ENCODE measurements around the gene TCEA2.

The TCEA2 gene

DNA sequence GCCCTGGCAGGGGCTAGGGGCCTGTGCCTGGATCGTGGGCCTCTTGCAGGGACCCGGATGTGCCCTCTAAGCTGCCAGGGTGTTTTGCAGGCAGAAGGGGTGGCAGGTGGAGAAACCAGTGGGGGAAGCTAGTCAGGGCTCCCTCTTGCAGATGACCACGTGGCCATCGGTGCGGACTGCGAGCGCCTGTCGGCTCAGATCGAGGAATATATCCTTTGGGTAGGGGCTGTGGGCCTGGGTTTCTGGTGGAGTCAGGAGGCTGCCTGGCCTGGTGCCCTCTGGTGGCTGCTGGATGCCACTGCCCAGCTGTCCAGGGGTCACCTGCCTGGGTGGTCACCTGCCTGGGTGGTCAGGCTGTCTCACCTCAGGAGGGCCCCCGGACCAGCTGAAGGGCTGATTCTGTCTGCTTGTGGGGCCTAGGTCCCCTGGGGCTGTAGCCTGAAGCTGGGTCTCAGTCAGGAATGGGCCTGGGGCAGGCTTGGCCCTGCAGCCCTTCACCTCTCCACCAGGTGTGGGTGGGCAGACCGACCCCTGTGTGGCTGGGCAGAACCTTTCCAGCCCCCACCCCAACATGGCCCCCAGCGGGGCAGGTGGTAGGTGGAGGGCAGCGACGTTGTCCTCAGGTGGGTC lies 6.7 kb downstream of the TCEA2 start:
- H3K9ac ChIP-seq (ENCODE audit: low read length) = no peak overlapping the region
- no peaks in the 10 kb centered on the region for H3K79me2 ChIP-seq (ENCODE audit: control insufficient read depth, insufficient read depth, low read length)
- no peak overlapping the region for H3K4ac ChIP-seq (ENCODE audit: low read depth, low read length)
- H3K27me3 ChIP-seq (ENCODE audit: insufficient read depth, low read length, poor library complexity) = no peaks in the 10 kb centered on the region
- no peak overlapping the region for H2BK5ac ChIP-seq (ENCODE audit: low read length)
- no peaks in the 10 kb centered on the region for H3K36me3 ChIP-seq (ENCODE audit: control insufficient read depth, insufficient read depth, low read length)
- H4K5ac ChIP-seq (ENCODE audit: low read length) = no peak overlapping the region
- DNase-seq = peak; percentile 60
- no peak overlapping the region for H3K23ac ChIP-seq (ENCODE audit: low read length)
- no peak overlapping the region for H2BK120ac ChIP-seq (ENCODE audit: low read depth, low read length)
- H3K79me1 ChIP-seq (ENCODE audit: low read length) = no peaks in the 10 kb centered on the region
- H4K8ac ChIP-seq (ENCODE audit: low read depth, low read length) = no peak overlapping the region
- H2AK5ac ChIP-seq (ENCODE audit: low read length) = no peak overlapping the region
- H3K4me2 ChIP-seq (ENCODE audit: low read length) = no peak overlapping the region
- H3K27ac ChIP-seq (ENCODE audit: low read depth, low read length) = no peak overlapping the region
- no peak overlapping the region for H3K56ac ChIP-seq (ENCODE audit: low read length)
- H2BK15ac ChIP-seq (replicated peaks; ENCODE audit: low read depth) = no peak overlapping the region
- no peaks in the 10 kb centered on the region for H3K4me1 ChIP-seq (ENCODE audit: control insufficient read depth, low read depth, low read length)
- no CpG with 5 or more reads among the region's 14 CpGs for WGBS (ENCODE audit: extremely low coverage, insufficient coverage, low lambda C conversion rate)
- no peak overlapping the region for H3K18ac ChIP-seq (ENCODE audit: low read length)
- H3K4me3 ChIP-seq (ENCODE audit: low read length) = no peak overlapping the region

DNA sequence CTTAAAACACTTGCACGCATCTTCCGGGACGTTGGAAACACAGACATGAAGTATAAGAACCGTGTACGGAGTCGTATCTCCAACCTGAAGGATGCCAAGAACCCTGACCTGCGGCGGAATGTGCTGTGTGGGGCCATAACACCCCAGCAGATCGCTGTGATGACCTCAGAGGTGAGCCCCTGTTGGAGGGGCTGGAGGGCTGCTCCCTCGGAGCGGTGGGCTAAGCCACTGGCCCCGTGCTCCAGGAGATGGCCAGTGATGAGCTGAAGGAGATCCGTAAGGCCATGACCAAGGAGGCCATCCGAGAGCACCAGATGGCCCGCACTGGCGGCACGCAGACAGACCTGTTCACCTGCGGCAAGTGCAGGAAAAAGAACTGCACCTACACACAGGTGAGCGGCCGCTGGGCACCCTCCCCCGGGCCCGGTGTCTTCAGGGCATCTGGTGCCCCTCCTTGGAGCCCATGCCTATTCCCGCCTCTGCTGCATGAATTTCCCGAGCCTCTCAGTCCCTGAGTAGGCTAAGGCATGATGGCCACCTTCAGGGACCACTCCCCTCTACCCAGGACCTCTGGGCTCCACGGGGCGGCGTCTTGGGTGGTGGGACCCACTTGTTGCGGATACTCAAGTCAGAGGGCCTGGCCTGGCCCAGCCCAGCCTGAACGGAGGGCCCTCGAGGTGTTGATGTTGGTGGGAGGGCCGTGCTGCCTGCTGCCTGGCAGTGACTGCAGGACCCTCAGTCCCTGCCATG lies 7.4 kb downstream of the TCEA2 start:
- H4K8ac ChIP-seq (ENCODE audit: low read depth, low read length) = no peak overlapping the region
- H3K23ac ChIP-seq (ENCODE audit: low read length) = no peak overlapping the region
- H3K4me3 ChIP-seq (ENCODE audit: low read length) = no peak overlapping the region
- H3K9ac ChIP-seq (ENCODE audit: low read length) = no peak overlapping the region
- no peak overlapping the region for H2BK15ac ChIP-seq (replicated peaks; ENCODE audit: low read depth)
- no peak overlapping the region for H3K4me2 ChIP-seq (ENCODE audit: low read length)
- H3K36me3 ChIP-seq (ENCODE audit: control insufficient read depth, insufficient read depth, low read length) = no peaks in the 10 kb centered on the region
- H3K4ac ChIP-seq (ENCODE audit: low read depth, low read length) = no peak overlapping the region
- H3K79me2 ChIP-seq (ENCODE audit: control insufficient read depth, insufficient read depth, low read length) = no peaks in the 10 kb centered on the region
- H2BK120ac ChIP-seq (ENCODE audit: low read depth, low read length) = no peak overlapping the region
- H2AK5ac ChIP-seq (ENCODE audit: low read length) = no peak overlapping the region
- DNase-seq = no peak
- no peak overlapping the region for H4K5ac ChIP-seq (ENCODE audit: low read length)
- H2BK5ac ChIP-seq (ENCODE audit: low read length) = no peak overlapping the region
- WGBS (ENCODE audit: extremely low coverage, insufficient coverage, low lambda C conversion rate) = no CpG with 5 or more reads among the region's 31 CpGs
- H3K4me1 ChIP-seq (ENCODE audit: control insufficient read depth, low read depth, low read length) = no peaks in the 10 kb centered on the region
- H3K18ac ChIP-seq (ENCODE audit: low read length) = no peak overlapping the region
- no peak overlapping the region for H3K56ac ChIP-seq (ENCODE audit: low read length)
- no peak overlapping the region for H3K27ac ChIP-seq (ENCODE audit: low read depth, low read length)
- no peaks in the 10 kb centered on the region for H3K79me1 ChIP-seq (ENCODE audit: low read length)
- H3K27me3 ChIP-seq (ENCODE audit: insufficient read depth, low read length, poor library complexity) = no peaks in the 10 kb centered on the region

GRCh38 chr20:64071341-64072332 lies 8.6 kb downstream of the TCEA2 start:
- Histone ChIP-seq H3K4me1 (ENCODE audit: control insufficient read depth, low read depth, low read length) (no peaks in the 10 kb centered on the region), H3K9ac (ENCODE audit: low read length) (no peak overlapping the region), H3K4me3 (ENCODE audit: low read length) (no peak overlapping the region), H3K4me2 (ENCODE audit: low read length) (no peak overlapping the region), H2AK5ac (ENCODE audit: low read length) (no peak overlapping the region), H3K27ac (ENCODE audit: low read depth, low read length) (no peak overlapping the region), H3K23ac (ENCODE audit: low read length) (no peak overlapping the region), H3K79me2 (ENCODE audit: control insufficient read depth, insufficient read depth, low read length) (no peaks in the 10 kb centered on the region), H2BK15ac (replicated peaks; ENCODE audit: low read depth) (no peak overlapping the region), H2BK120ac (ENCODE audit: low read depth, low read length) (no peak overlapping the region), H3K4ac (ENCODE audit: low read depth, low read length) (no peak overlapping the region), H3K36me3 (ENCODE audit: control insufficient read depth, insufficient read depth, low read length) (no peaks in the 10 kb centered on the region), H3K27me3 (ENCODE audit: insufficient read depth, low read length, poor library complexity) (no peaks in the 10 kb centered on the region), H3K18ac (ENCODE audit: low read length) (no peak overlapping the region), H2BK5ac (ENCODE audit: low read length) (no peak overlapping the region), H4K8ac (ENCODE audit: low read depth, low read length) (no peak overlapping the region), H3K79me1 (ENCODE audit: low read length) (no peaks in the 10 kb centered on the region), H4K5ac (ENCODE audit: low read length) (no peak overlapping the region), H3K56ac (ENCODE audit: low read length) (no peak overlapping the region)
- WGBS (ENCODE audit: extremely low coverage, insufficient coverage, low lambda C conversion rate) = no CpG with 5 or more reads among the region's 30 CpGs
- DNase-seq = no peak

GRCh38 chr20:64072498-64073063 lies 9.6 kb downstream of the TCEA2 start:
- Histone ChIP-seq H3K27ac (ENCODE audit: low read depth, low read length) (no peak overlapping the region), H3K18ac (ENCODE audit: low read length) (no peak overlapping the region), H4K8ac (ENCODE audit: low read depth, low read length) (no peak overlapping the region), H3K36me3 (ENCODE audit: control insufficient read depth, insufficient read depth, low read length) (no peaks in the 10 kb centered on the region), H3K79me1 (ENCODE audit: low read length) (no peaks in the 10 kb centered on the region), H2BK120ac (ENCODE audit: low read depth, low read length) (no peak overlapping the region), H3K56ac (ENCODE audit: low read length) (no peak overlapping the region), H3K79me2 (ENCODE audit: control insufficient read depth, insufficient read depth, low read length) (no peaks in the 10 kb centered on the region), H3K4me3 (ENCODE audit: low read length) (no peak overlapping the region), H2BK15ac (replicated peaks; ENCODE audit: low read depth) (no peak overlapping the region), H2BK5ac (ENCODE audit: low read length) (no peak overlapping the region), H2AK5ac (ENCODE audit: low read length) (no peak overlapping the region), H3K4me2 (ENCODE audit: low read length) (no peak overlapping the region), H3K9ac (ENCODE audit: low read length) (no peak overlapping the region), H3K4me1 (ENCODE audit: control insufficient read depth, low read depth, low read length) (no peaks in the 10 kb centered on the region), H3K27me3 (ENCODE audit: insufficient read depth, low read length, poor library complexity) (no peaks in the 10 kb centered on the region), H4K5ac (ENCODE audit: low read length) (no peak overlapping the region), H3K23ac (ENCODE audit: low read length) (no peak overlapping the region), H3K4ac (ENCODE audit: low read depth, low read length) (no peak overlapping the region)
- no CpG with 5 or more reads among the region's 14 CpGs for WGBS (ENCODE audit: extremely low coverage, insufficient coverage, low lambda C conversion rate)
- DNase-seq = no peak

DNA sequence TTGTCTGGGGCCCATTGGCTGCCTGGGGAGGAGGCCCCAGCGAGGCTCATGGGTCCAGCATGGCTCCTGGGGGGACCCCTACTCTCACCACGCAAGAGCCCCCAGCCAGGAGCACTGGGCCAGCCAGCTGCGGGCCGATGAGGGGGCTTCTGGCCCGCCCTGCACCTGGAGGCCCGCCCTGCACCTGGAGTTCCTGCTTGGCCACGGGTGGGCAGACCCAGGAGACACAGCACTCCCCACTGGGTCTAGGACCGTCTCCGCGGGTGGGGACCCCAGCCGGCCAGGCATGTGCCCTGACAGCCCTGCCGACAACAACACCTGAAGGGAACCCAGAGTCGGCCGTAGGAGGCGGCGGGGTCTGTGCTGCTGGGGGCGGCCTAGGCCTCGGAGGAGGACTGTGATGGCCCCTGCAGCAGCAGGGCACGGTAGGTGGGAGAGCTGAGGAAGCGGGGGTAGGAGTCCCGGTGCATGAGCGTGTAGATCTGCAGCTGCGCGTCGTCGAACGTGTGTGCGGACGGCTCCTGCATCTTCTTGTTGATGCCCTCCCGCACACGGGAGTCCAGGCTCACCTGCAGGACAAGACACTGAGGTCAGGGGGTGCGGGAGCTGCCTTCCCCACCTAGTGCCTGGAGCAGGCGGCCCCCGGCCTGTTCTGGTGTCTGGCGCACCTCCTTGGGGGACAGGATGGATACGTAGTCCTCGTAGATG lies 10.6 kb downstream of the TCEA2 start:
- Histone ChIP-seq H4K5ac (ENCODE audit: low read length) (no peak overlapping the region), H3K27ac (ENCODE audit: low read depth, low read length) (no peak overlapping the region), H3K4me1 (ENCODE audit: control insufficient read depth, low read depth, low read length) (no peaks in the 10 kb centered on the region), H2BK120ac (ENCODE audit: low read depth, low read length) (no peak overlapping the region), H3K4me2 (ENCODE audit: low read length) (no peak overlapping the region), H2AK5ac (ENCODE audit: low read length) (no peak overlapping the region), H3K56ac (ENCODE audit: low read length) (no peak overlapping the region), H3K4ac (ENCODE audit: low read depth, low read length) (no peak overlapping the region), H3K36me3 (ENCODE audit: control insufficient read depth, insufficient read depth, low read length) (no peaks in the 10 kb centered on the region), H3K9ac (ENCODE audit: low read length) (no peak overlapping the region), H2BK15ac (replicated peaks; ENCODE audit: low read depth) (no peak overlapping the region), H3K79me1 (ENCODE audit: low read length) (no peaks in the 10 kb centered on the region), H3K18ac (ENCODE audit: low read length) (no peak overlapping the region), H3K79me2 (ENCODE audit: control insufficient read depth, insufficient read depth, low read length) (no peaks in the 10 kb centered on the region), H3K23ac (ENCODE audit: low read length) (no peak overlapping the region), H3K27me3 (ENCODE audit: insufficient read depth, low read length, poor library complexity) (no peaks in the 10 kb centered on the region), H2BK5ac (ENCODE audit: low read length) (no peak overlapping the region), H4K8ac (ENCODE audit: low read depth, low read length) (no peak overlapping the region), H3K4me3 (ENCODE audit: low read length) (no peak overlapping the region)
- no CpG with 5 or more reads among the region's 37 CpGs for WGBS (ENCODE audit: extremely low coverage, insufficient coverage, low lambda C conversion rate)
- DNase-seq = no peak
